ENCODE results near the gene KASH5.

- TF ChIP-seq CTCF (IDR thresholded peaks at IDR 0.05) (no peak), POLR2A (IDR thresholded peaks at IDR 0.05) (no peak)
Observed at GRCh38 chr19:49441960-49442350, 53.9 kb downstream of the KASH5 start.
